ENCODE data around the gene ANXA5.

- TF ChIP-seq CTCF (conservative IDR thresholded peaks at IDR 0.05; ENCODE audit: low read depth, low read length), result no peak
- TF ChIP-seq EZH2 (IDR thresholded peaks at IDR 0.05; ENCODE audit: low read length, unreplicated experiment), result no peak
- no peak for TF ChIP-seq EZH2phosphoT487 (IDR thresholded peaks at IDR 0.05; ENCODE audit: borderline replicate concordance, low read length)
Measured at GRCh38 chr4:121721700-121722099, 24.9 kb upstream of the ANXA5 start.

All from PC-3 (cell line).